GM19240 (cell line): ENCODE results near the gene RAB11FIP4.

Experiments
- DNase-seq: peaks from one replicate; pipeline ENCODE4 v3.0.0; 2011; ENCODE audit warnings: low spot score; ENCODE audit not compliant: insufficient read length

Gene RAB11FIP4

GRCh38 chr17:31457391-31458234 lies 66.1 kb downstream of the RAB11FIP4 start:
- no peak for DNase-seq

GRCh38 chr17:31458829-31459228 lies 67.4 kb downstream of the RAB11FIP4 start:
- DNase-seq, result no peak

GRCh38 chr17:31459716-31460115 lies 68.2 kb downstream of the RAB11FIP4 start:
- no peak for DNase-seq

- no peak for DNase-seq
Measured at GRCh38 chr17:31460226-31460721, 68.8 kb downstream of the RAB11FIP4 start.

GRCh38 chr17:31461227-31461810 lies 69.8 kb downstream of the RAB11FIP4 start:
- DNase-seq, result no peak

- DNase-seq, result no peak
Measured at GRCh38 chr17:31462261-31462660, 70.8 kb downstream of the RAB11FIP4 start.

DNA sequence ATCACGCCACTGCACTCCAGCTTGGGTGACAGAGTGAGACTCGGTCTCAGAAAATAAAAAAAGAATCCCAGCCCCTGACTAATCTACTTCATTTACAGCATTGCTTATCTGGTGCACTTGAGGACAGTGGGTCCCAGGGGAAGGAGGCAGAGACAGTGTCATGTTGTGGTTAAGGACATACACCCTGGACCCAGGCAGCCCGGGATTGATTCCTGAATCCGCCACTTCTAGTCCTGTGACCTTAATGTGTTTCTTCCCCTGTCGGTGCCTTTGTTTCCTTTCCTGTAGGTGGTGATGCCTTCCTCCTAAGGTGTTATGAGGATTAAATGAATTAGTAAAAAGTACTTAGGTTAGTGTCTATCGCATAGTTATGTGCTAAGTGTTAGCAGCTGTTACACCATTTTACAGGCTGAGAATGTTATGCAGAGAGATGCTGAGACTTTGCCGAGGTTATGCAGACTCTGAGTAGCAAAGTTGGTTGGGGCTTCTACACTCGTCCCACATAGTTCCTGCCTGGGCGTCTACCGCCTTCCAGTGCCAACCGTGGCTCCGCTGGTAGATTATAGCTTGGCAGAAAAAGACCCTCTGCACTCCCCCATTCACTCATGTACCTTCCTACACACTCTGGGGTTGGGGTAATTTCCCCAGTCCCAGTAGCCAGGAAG lies 74.8 kb downstream of the RAB11FIP4 start:
- DNase-seq, result no peak

DNA sequence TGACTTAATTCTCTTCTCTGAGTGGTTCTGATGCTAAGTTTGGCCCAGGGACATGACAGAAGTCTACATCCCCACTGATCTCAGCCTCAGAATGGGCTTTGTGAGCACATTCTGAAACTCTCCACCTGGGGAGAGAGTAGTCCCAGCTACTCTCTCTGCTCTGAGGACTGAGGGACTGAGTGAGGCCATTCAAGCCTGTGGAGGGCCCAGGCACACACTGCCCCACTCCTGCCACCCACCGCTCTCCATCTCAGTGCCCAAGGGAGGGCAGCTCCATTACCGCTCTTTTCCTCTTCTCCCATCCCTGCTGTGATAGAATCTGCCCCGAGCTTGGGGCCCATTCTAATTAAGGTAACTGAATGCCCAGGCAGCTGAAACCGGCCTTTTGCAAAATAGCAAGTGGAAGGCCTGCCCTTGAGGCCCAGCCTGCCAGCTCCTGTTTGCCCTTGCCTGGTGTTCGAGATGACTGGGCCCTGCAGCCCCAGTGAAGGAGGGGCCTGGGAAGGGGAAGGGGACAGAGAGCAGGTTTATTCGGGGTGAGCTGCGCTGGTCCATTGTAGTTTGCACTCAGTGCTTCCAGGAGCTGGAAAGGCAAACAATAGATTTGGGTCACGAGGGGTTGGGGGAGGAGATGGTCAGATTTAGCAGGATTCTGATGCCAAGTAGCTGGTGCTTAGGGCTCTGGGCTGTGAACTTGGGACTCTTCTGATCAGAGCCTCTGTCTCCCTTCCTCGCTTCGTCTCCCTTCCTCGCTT lies 76.2 kb downstream of the RAB11FIP4 start:
- DNase-seq, result no peak

GRCh38 chr17:31469959-31470358 lies 78.5 kb downstream of the RAB11FIP4 start:
- DNase-seq, result no peak

DNA sequence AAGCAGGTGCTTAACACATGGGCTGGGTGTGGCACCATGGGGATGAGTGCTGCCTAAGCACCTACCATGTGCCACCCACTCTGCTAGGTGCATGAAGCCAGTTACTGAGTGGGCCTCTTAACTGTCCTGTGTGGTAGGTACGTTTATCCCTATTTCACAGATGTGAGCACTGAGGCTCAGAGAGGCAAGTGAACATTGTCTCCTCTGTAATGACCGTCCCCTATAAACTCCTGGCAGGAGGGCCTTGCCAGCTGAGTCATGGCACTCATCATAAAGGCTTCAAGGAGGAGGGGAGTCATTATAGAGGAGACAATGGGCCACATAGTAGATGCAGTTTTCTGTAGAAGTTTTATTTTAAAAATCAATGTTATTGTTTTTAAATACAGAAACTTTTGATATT lies 79.1 kb downstream of the RAB11FIP4 start:
- no peak for DNase-seq

DNA sequence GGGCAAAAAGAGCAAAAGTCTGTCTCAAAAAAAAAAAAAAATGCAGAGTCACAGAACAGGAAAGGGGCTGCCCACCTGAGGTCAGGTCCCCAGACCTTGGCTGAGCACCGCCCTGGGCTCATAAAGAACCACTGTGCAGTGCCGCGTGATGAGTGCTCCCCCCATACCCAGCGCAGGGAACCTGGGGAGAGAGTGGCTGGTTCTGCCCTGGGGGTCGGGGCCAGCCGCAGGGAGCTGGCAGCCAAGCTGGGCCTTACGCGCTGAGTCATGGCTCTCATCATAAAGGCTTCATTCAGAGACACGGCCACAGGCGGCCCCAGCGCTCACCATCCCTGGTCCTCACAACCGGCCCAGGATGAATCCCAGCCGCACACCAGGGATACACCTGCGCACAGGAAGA lies 80.7 kb downstream of the RAB11FIP4 start:
- DNase-seq, result no peak

- no peak for DNase-seq
Measured at GRCh38 chr17:31475378-31476162, 84.1 kb downstream of the RAB11FIP4 start.

GRCh38 chr17:31476525-31477416 lies 85.3 kb downstream of the RAB11FIP4 start:
- no peak for DNase-seq

DNA sequence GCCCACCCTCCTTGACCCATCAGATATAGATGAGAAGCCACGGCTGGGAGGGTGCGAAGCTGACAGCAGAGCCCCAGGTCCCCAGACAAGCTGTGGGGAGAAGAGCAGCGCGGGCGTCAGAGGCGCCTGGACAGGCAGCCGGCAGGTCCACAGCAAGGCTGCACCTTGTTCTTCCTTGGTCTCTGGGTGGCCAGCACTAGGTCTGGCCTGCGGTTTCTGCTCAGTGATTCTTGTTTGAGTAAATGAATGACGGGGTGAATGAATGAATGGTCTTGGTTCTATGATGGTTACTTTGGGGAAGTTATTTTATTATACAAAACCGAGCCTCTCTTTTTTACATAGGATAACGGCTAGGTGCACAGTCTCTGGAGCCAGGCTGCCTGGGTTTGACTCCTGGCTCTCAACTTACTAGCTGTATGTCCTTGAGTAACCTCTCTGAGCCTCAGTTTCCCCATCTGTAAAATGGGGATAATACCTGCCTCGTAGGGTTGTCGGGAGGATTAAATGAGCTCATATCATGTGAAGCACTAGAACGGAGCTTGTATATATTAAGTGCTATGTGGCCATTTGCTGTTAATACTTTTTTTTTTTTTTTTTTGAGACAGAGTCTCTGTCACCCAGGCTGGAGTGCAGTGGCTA lies 86.1 kb downstream of the RAB11FIP4 start:
- no peak for DNase-seq

GRCh38 chr17:31479062-31479408 lies 87.6 kb downstream of the RAB11FIP4 start:
- no peak for DNase-seq

GRCh38 chr17:31479524-31479923 lies 88.0 kb downstream of the RAB11FIP4 start:
- no peak for DNase-seq

DNA sequence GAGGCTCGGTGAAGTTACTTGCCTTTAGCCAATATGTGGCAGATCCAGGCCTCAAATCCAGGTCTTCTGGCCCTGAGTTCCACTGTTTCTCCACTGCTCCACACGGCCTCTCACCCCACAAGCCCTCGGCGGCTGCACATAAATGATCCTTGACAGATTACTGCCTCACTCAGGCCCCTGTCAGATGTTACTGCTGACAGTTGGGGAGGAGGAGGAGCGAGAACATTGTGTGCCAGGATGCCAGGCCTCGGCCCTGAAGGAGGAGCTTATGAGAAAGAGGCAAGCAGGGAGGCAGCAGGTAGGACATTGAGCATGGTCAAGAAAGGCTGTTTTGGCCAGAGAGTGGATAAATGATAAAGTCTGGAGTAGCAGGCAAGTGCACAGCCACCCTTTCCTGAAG lies 88.6 kb downstream of the RAB11FIP4 start:
- no peak for DNase-seq

GRCh38 chr17:31480904-31481782 lies 89.7 kb downstream of the RAB11FIP4 start:
- no peak for DNase-seq

- DNase-seq, result no peak
Measured at GRCh38 chr17:31481783-31482081, 90.3 kb downstream of the RAB11FIP4 start.
